Stimulated activated CD4-positive, alpha-beta T cell treated with anti-CD3 and anti-CD28 coated beads, Interleukin-1b, Interleukin-23, amount 100 ng/mL, for 4 hours (primary cell): Measurements from ENCODE around the gene JADE1.

ENCODE experiments used
- DNase-seq, 2 donors: peaks; one replicate each; pipeline ENCODE4 v3.0.0-alpha.2; 2020; ENCODE audit warnings: low read depth in 2 of 2

Gene JADE1

DNA sequence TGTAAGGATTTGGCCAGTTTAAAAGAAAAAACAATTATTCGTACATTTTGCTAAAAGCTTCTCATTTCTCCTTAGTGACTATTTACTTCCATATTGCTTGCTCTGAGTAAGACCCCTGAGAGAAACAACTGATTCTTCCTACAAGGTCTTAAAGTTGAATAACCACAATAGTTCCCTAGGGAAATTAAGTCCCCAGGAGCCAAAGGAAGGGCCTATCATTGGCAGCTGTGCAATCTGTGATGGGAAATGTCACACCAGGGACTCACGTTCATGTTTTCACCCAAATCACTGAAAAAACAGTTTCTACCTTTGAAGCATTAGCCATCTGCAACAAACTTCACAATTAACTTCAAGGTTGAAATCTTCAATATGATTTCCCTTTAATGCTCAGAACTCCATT, 66.7 kb downstream of the JADE1 start:
- DNase-seq: no peak

DNA sequence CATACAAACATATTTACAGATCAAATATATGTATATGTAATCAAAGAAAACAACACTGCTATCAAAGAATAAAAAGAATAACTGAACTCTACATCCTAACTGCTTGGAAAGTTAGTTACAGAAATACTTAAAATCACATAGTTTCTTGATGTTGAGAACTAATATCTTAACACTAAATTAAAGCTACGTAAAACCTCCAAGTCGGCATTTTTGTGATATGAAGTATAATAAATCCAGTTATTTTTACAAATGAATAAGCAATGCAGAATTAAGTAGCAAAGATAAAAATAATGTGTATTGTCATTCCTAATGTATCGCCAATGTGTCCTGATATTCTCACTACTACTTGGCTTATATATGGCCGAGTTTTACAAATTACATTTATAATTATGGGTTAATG, 68.4 kb downstream of the JADE1 start:
- no peak for DNase-seq

DNA sequence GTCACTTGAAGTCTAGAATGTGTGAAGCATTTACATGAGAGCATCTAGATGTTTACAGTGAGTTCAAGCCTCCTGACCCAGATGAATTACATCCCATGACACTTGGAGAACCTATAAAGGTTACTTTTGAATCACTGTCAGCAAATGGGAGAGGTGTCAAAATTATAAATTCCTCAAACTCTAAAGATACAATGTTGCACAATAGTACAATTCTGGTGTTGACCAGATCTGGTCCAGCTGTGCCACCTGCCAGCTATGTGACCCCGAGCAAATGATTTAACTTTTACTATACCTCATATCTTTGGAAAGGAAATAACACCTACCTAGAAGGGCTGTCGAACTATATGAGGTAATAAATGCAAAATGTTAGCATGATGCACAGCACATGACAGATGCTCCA, 69.8 kb downstream of the JADE1 start:
- DNase-seq: no peak

DNA sequence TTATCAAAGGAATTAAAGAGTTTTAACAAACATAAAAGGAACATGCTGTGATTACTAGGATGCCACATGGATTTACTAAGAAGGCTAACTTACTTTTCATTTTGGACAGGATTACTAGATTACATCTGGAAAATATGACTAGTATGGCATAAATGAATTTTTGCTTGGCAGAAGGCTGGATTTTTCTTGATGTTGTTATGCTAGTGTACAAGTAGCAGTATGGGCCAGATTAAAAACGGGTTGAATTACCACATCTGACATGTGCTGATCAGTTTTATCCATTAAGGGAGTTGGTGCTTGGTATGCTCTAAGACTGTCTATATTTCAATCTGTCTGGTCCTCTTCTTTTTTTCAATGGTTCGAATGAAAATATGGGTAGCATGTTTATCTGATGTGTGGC, 70.5 kb downstream of the JADE1 start:
- no peak for DNase-seq

DNA sequence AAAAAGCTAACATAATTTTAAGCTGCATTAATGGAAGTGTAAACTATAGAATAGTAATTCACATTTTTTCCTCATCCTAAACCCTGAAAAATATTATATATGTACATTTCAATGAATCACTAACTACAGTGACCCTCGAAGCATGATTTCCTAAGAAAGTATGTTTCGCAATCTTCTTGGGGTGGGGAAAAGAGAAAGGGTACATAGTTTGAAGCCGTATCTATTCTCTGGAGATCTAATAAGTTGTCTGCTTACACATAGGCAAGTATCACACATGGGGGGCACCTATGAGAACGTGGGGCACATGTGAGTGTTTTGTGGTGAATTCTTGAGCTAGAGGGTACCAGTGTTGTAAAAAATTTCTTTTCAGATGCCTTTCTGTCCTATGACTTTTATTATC, 71.2 kb downstream of the JADE1 start:
- DNase-seq: no peak

DNA sequence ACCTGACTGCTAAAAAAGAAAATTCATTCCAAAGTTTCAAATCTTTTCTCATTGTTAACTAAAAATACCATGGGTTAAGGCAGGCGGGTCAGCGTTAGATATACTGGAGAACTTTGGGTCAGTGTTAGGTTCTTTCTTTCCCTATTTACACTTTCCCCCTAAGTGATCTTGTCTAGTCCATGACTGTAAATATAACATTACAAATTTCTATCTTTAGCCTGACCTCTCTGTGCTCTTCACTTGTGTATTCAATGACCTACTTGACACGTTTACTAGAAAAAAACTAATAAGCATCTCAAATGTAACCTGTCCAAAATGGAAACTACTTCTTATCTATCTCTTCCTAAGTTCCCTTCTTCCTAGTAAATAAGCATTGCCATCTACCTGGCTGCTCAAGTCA, 95.3 kb downstream of the JADE1 start:
- no peak for DNase-seq

DNA sequence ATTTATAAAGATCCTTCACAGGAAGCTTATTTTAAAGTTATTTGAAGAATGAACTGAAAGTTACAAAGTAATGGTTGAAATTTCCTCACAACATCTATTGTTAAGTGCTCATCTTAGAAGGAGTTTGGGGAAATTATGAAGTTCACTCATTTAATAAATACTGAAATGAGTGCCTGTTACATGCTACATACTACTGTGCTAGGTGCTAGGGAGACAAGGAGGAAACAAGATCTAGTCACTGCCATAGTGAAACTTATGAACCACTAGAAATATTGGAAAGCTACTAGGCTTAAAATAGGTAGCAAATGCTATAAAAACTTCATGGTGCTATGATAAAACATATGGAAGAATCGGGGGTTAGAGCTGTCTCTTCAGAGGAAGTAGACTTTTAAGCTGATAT, 97.1 kb downstream of the JADE1 start:
- DNase-seq: no peak

DNA sequence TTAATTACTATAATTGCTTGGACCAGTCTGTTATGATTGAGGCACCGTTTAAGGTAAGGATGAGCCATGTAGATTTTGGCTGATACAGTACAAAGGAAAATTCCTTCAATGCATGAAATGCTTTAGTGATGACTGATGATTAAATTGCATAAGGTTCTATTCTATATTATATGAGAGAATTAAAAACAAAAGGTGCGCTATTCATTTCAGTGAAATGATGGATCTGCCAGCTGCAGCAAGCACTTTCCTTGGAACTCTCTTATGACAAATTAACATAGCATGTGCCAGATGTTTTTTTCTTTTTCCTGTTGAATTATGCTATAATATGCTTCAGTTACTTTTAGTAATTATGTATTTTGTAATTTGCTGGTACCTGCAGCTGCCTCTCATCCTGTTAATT, 98.5 kb downstream of the JADE1 start:
- DNase-seq: no peak

DNA sequence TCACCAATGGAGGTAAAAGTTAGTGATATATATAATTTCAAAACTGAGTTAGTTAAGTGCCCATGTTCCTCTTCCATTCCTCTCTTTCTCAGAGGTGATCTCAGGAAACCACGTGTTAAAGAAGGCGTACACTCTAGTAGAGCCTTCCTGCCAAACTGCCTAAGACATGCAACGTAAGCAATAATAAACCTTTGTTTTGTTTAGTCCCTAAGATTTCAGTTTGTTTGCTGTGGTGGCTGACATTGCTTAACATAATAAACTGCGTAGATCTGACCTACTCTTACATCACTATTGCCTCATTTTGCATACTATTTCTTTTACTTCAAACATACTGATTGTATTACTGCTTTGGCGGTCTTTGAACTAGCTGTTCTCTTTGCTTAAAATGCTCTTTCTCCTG, 99.2 kb downstream of the JADE1 start:
- DNase-seq: no peak

DNA sequence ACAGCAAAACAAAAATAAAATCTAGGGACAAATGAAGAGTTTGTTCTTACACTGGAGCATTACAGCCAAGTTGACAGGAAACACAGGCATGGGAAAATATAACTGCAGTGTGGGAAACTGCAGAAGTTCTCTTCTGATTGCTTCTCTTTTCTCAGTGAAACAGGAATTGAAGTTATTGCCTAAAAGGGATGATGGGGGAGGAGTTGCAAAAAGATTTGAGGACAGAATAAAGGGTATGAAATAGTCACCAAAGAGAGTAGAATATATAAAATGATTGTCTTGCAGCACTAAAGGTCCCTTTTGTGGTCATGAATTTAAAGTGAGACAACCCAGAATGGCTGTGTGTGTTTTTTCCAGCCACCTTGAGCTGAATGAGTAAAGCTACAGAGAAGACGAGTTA, 103.7 kb downstream of the JADE1 start:
- DNase-seq: no peak

DNA sequence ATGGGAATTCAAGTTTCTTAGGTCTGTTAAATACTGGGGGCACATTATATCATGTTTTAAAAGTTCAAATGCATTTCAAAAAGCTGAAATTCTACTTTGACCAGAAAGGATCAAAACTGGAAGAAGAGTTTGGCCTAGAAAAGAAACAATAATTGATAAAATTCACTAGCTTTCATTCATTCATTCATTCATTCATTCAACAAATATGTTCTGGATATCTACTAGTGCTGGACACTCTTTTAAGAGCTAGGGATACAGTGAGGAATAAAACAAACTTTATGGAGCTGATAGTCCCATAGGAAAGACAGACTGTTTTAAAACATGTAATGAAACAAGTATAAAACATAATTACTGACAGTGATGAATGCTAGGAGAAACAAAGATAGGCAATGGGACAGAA, 106.0 kb downstream of the JADE1 start:
- no peak for DNase-seq

DNA sequence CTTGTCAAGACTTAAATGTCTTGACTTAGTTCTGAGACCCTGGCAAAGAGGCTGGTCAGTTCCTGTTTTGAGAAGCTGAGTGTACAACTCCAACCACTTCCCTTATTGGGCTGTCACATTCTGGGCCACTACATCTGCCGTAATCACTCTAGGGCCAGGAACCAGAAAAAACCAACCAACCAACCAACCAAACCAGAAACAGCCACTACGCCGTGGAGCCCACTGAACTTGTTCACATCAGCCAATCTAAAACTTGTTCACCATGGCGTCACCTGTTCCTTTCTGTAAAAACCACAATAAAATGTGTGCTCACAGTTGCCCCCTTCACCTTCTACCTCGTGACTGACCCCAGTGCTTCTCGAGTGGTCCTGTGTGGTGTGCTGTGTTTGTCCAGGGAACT, 107.3 kb downstream of the JADE1 start:
- no peak for DNase-seq

DNA sequence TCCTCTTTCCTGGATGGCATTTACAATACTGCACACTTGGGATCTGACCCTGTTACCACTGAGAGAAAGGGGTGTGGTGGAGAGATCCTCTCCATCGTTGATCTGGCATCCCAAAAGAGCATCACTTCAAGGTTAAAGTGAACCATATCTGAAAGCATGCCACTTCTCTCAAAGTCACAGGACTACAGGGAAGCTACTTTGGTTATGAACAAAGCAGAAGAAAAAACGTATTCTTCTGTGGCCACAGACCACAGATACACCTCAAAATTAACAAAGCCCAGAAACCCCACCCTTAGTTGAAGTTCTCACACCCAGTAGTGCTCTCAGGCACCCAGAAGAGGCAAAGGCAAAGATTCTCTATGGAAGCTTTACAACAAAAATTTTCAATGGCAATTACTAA, 108.3 kb downstream of the JADE1 start:
- no peak for DNase-seq

DNA sequence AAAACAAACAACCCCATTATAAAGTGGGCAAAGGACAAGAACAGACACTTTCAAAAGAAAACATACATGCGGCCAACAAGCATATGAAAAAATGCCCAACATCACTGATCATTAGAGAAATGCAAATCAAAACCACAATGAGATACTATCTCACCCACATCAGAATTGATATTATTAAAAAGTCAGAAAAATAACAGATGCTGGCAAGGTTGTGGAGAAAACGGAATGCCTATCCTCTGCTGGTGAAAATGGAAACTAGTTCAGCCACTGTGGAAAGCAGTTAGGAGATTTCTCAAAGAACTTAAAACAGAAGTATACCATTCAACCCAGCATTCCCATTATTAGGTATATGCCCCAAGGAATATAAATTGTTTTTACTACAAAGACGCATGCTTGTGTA, 112.5 kb downstream of the JADE1 start:
- no peak for DNase-seq
